Neural crest cell (in vitro differentiated cells): ENCODE data around the gene CST9. TPM values are rescaled to one million over a fixed set of nuclear protein-coding genes. Genes with fewer than 3 reads are reported as not detected.

Experiments
- DNase-seq: peaks from one replicate; pipeline ENCODE4 v3.0.0; 2021; ENCODE audit warnings: low read depth, mixed read lengths, low spot score
- H3K27ac Mint-ChIP-seq: one replicate; pipeline ENCODE4 v1.8.0; 2021; ENCODE audit warnings: mild to moderate bottlenecking, mixed read lengths; ENCODE audit not compliant: unreplicated experiment
- H3K27me3 Mint-ChIP-seq: 2 replicates; pipeline ENCODE4 v1.8.0; 2021; ENCODE audit warnings: low read depth, mild to moderate bottlenecking, mixed read lengths
- H3K36me3 Mint-ChIP-seq: 2 replicates; pipeline ENCODE4 v1.8.0; 2021; ENCODE audit warnings: low read depth, mild to moderate bottlenecking, mixed read lengths
- H3K4me1 Mint-ChIP-seq: 2 replicates; pipeline ENCODE4 v1.8.0; 2021; ENCODE audit warnings: mixed read lengths
- H3K4me3 Mint-ChIP-seq: one replicate; pipeline ENCODE4 v1.8.0; 2021; ENCODE audit warnings: mild to moderate bottlenecking, mixed read lengths
- H3K9me3 Mint-ChIP-seq: 2 replicates; pipeline ENCODE4 v1.8.0; 2021; ENCODE audit warnings: mixed read lengths
- CTCF ChIP-seq: fragments of 200-600 bp; sonication (generic); conservative IDR thresholded peaks from 2 replicates; pipeline ENCODE4 v1.5.0; 2021; ENCODE audit warnings: antibody characterized with exemption, mild to moderate bottlenecking
- total RNA-seq: library from RNA; stranded (reverse); gene quantifications from 2 replicates; pipeline ENCODE4 v1.2.1, GENCODE V29; 2021

The CST9 gene
- total RNA-seq, 1 donor from 2014 or later = not detected

- Mint-ChIP-seq H3K36me3 (peaks cover 6% of the 10 kb centered on the region), H3K9me3 (peaks cover 4% of the 10 kb centered on the region), H3K4me1 (peaks cover 25% of the 10 kb centered on the region), H3K4me3 (peak overlapping the region; percentile 4), H3K27me3 (no peaks in the 10 kb centered on the region), H3K27ac (no peak overlapping the region)
- no peak for DNase-seq
- no peak for TF ChIP-seq CTCF
Observed at GRCh38 chr20:23632711-23633573, 27.2 kb upstream of the CST9 start.

GRCh38 chr20:23631981-23632710 lies 26.4 kb upstream of the CST9 start:
- H3K36me3 Mint-ChIP-seq = peaks cover 6% of the 10 kb centered on the region
- peaks cover 25% of the 10 kb centered on the region for H3K4me1 Mint-ChIP-seq
- H3K4me3 Mint-ChIP-seq = no peak overlapping the region
- no peak overlapping the region for H3K27ac Mint-ChIP-seq
- TF ChIP-seq CTCF = no peak
- DNase-seq = no peak
- H3K27me3 Mint-ChIP-seq = no peaks in the 10 kb centered on the region
- peaks cover 4% of the 10 kb centered on the region for H3K9me3 Mint-ChIP-seq

- H3K27ac Mint-ChIP-seq = no peak overlapping the region
- DNase-seq = no peak
Observed at GRCh38 chr20:23631226-23631822, 25.6 kb upstream of the CST9 start.

DNA sequence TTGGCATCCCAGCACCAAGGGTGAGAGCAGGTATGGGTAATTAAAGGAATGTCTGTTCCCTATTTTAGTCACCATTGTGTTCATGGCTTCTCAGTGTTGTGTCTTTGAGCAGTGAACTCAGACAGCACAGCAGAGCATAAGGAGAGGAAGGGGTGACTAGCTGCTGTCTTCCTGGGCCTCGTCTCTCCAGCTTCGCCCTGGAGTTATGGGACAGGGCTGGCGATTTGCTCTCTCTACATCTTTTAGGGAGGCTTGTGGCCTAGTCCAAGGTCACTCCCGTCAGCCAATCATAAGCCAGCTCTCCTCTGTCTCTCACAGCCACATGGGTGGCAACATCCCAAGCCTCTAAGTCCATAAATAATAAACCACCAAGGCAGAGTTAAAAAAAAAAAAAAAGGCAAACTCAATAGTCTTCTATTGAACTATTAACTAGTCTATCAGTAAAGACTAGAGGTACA lies 24.7 kb upstream of the CST9 start:
- TF ChIP-seq CTCF = no peak
- Mint-ChIP-seq H3K4me3 (no peak overlapping the region), H3K9me3 (peaks cover 4% of the 10 kb centered on the region), H3K4me1 (peaks cover 15% of the 10 kb centered on the region), H3K27me3 (no peaks in the 10 kb centered on the region), H3K27ac (no peak overlapping the region), H3K36me3 (peaks cover 6% of the 10 kb centered on the region)
- no peak for DNase-seq

More at GRCh38 chr20:23631226-23631822, 25.6 kb upstream of the CST9 start:
- Mint-ChIP-seq H3K9me3 (peaks cover 4% of the 10 kb centered on the region), H3K4me3 (no peak overlapping the region), H3K27me3 (no peaks in the 10 kb centered on the region), H3K4me1 (peaks cover 16% of the 10 kb centered on the region), H3K36me3 (peaks cover 6% of the 10 kb centered on the region)
- TF ChIP-seq CTCF = no peak

DNA sequence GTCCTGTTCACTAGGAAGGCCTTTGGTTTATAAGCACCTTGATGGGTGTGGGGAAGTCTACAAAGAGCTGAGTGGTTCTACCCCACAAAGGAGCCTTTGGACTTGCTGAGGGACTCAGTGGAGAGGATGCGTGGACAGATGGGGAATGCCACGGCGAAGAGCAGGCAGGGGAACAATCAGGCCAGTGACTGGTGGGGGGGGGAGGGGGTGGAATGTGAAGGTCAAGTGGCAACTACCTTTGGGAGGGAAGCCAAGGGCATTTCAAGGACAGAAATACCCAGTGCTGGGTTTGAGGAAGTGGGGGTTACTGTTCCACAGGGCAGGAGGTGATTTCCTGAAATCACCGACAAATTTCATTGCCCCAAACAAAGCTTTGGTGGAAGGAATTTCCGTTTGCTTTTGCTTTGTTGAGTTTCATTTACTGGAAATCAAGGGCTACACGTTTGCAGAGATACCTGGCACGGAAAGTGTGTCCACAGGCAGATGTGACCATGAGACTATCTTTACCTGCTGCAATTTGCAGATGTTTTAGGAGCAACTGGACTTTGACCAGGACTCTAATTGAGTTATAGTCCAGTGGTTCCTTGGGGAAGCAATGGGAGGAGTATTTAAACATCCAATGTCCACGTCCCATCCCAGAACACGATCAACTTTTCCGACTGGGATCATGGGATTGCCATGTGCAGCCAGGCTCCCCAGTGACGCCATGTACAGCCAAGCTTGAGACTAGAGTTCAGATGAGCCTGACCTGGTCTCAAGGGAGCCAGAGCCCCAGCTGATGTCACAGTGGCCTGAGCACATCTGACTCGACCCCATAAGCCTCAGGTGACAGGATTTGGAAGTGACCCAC lies 24.1 kb upstream of the CST9 start:
- no peak for DNase-seq
- peaks cover 4% of the 10 kb centered on the region for H3K9me3 Mint-ChIP-seq
- no peak for TF ChIP-seq CTCF
- peaks cover 6% of the 10 kb centered on the region for H3K36me3 Mint-ChIP-seq
- peaks cover 10% of the 10 kb centered on the region for H3K4me1 Mint-ChIP-seq
- H3K27ac Mint-ChIP-seq = no peak overlapping the region
- H3K4me3 Mint-ChIP-seq = no peak overlapping the region
- H3K27me3 Mint-ChIP-seq = no peaks in the 10 kb centered on the region
